ENCODE results near the gene OSBPL8.

The OSBPL8 gene

GRCh38 chr12:76317976-76318375 is 241.6 kb downstream of the OSBPL8 start:
- DNase-seq (ENCODE audit: insufficient read length, low spot score) (no peak), FAIRE-seq (no peak)
- no peak for TF ChIP-seq POU2F2 (IDR thresholded peaks at IDR 0.05; ENCODE audit: low read depth, low read length)
- no peak for TF ChIP-seq POLR2AphosphoS5 (IDR thresholded peaks at IDR 0.05; ENCODE audit: low read depth, low read length)
- no peak for TF ChIP-seq PAX5 (IDR thresholded peaks at IDR 0.05; ENCODE audit: insufficient read depth, low read length, severe bottlenecking)
- no peak for TF ChIP-seq TAF1 (IDR thresholded peaks at IDR 0.05; ENCODE audit: low read depth, low read length)
- TF ChIP-seq POLR2A (IDR thresholded peaks at IDR 0.05; ENCODE audit: low read depth, low read length) = no peak
- TF ChIP-seq SPI1 (IDR thresholded peaks at IDR 0.05; ENCODE audit: low read depth, low read length) = no peak

- no peak for TF ChIP-seq PAX5 (IDR thresholded peaks at IDR 0.05; ENCODE audit: insufficient read depth, low read length, severe bottlenecking)
- TF ChIP-seq POU2F2 (IDR thresholded peaks at IDR 0.05; ENCODE audit: low read depth, low read length) = no peak
- no peak for TF ChIP-seq POLR2A (IDR thresholded peaks at IDR 0.05; ENCODE audit: low read depth, low read length)
- FAIRE-seq (no peak), DNase-seq (ENCODE audit: insufficient read length, low spot score) (no peak)
Measured at GRCh38 chr12:76316468-76316867, 243.1 kb downstream of the OSBPL8 start.

GRCh38 chr12:76313299-76313698 is 246.3 kb downstream of the OSBPL8 start:
- DNase-seq (ENCODE audit: insufficient read length, low spot score) (no peak), FAIRE-seq (no peak)
- TF ChIP-seq POLR2A (IDR thresholded peaks at IDR 0.05; ENCODE audit: low read depth, low read length) (no peak), PAX5 (IDR thresholded peaks at IDR 0.05; ENCODE audit: insufficient read depth, low read length, severe bottlenecking) (no peak), POU2F2 (IDR thresholded peaks at IDR 0.05; ENCODE audit: low read depth, low read length) (no peak), POLR2AphosphoS5 (IDR thresholded peaks at IDR 0.05; ENCODE audit: low read depth, low read length) (no peak), TAF1 (IDR thresholded peaks at IDR 0.05; ENCODE audit: low read depth, low read length) (no peak), SPI1 (IDR thresholded peaks at IDR 0.05; ENCODE audit: low read depth, low read length) (no peak)

GRCh38 chr12:76312315-76312714 is 247.3 kb downstream of the OSBPL8 start:
- TF ChIP-seq SPI1 (IDR thresholded peaks at IDR 0.05; ENCODE audit: low read depth, low read length) (no peak), POU2F2 (IDR thresholded peaks at IDR 0.05; ENCODE audit: low read depth, low read length) (no peak), PAX5 (IDR thresholded peaks at IDR 0.05; ENCODE audit: insufficient read depth, low read length, severe bottlenecking) (no peak), TAF1 (IDR thresholded peaks at IDR 0.05; ENCODE audit: low read depth, low read length) (no peak), POLR2AphosphoS5 (IDR thresholded peaks at IDR 0.05; ENCODE audit: low read depth, low read length) (no peak), POLR2A (IDR thresholded peaks at IDR 0.05; ENCODE audit: low read depth, low read length) (no peak)
- DNase-seq (ENCODE audit: insufficient read length, low spot score) (no peak), FAIRE-seq (no peak)

- DNase-seq (ENCODE audit: insufficient read length, low spot score) (no peak), FAIRE-seq (no peak)
- TF ChIP-seq POLR2A (IDR thresholded peaks at IDR 0.05; ENCODE audit: low read depth, low read length) (no peak), POLR2AphosphoS5 (IDR thresholded peaks at IDR 0.05; ENCODE audit: low read depth, low read length) (no peak), PAX5 (IDR thresholded peaks at IDR 0.05; ENCODE audit: insufficient read depth, low read length, severe bottlenecking) (no peak), TAF1 (IDR thresholded peaks at IDR 0.05; ENCODE audit: low read depth, low read length) (no peak)
Measured at GRCh38 chr12:76311796-76312195, 247.8 kb downstream of the OSBPL8 start.

GRCh38 chr12:76310110-76310509 is 249.5 kb downstream of the OSBPL8 start:
- FAIRE-seq (no peak), DNase-seq (ENCODE audit: insufficient read length, low spot score) (no peak)
- TF ChIP-seq SPI1 (IDR thresholded peaks at IDR 0.05; ENCODE audit: low read depth, low read length) = no peak
- TF ChIP-seq PAX5 (IDR thresholded peaks at IDR 0.05; ENCODE audit: insufficient read depth, low read length, severe bottlenecking) = no peak
- no peak for TF ChIP-seq POU2F2 (IDR thresholded peaks at IDR 0.05; ENCODE audit: low read depth, low read length)
- no peak for TF ChIP-seq TAF1 (IDR thresholded peaks at IDR 0.05; ENCODE audit: low read depth, low read length)
- no peak for TF ChIP-seq POLR2A (IDR thresholded peaks at IDR 0.05; ENCODE audit: low read depth, low read length)
- TF ChIP-seq POLR2AphosphoS5 (IDR thresholded peaks at IDR 0.05; ENCODE audit: low read depth, low read length) = no peak

GRCh38 chr12:76308866-76309265 is 250.7 kb downstream of the OSBPL8 start:
- FAIRE-seq = no peak
- DNase-seq (ENCODE audit: insufficient read length, low spot score) = no peak
- TF ChIP-seq TAF1 (IDR thresholded peaks at IDR 0.05; ENCODE audit: low read depth, low read length) = no peak
- TF ChIP-seq SPI1 (IDR thresholded peaks at IDR 0.05; ENCODE audit: low read depth, low read length) = no peak
- TF ChIP-seq PAX5 (IDR thresholded peaks at IDR 0.05; ENCODE audit: insufficient read depth, low read length, severe bottlenecking) = no peak
- TF ChIP-seq POLR2AphosphoS5 (IDR thresholded peaks at IDR 0.05; ENCODE audit: low read depth, low read length) = no peak
- TF ChIP-seq POU2F2 (IDR thresholded peaks at IDR 0.05; ENCODE audit: low read depth, low read length) = no peak
- no peak for TF ChIP-seq POLR2A (IDR thresholded peaks at IDR 0.05; ENCODE audit: low read depth, low read length)

- no peak for FAIRE-seq
- DNase-seq (ENCODE audit: insufficient read length, low spot score) = no peak
- TF ChIP-seq TAF1 (IDR thresholded peaks at IDR 0.05; ENCODE audit: low read depth, low read length) (no peak), POLR2AphosphoS5 (IDR thresholded peaks at IDR 0.05; ENCODE audit: low read depth, low read length) (no peak), POLR2A (IDR thresholded peaks at IDR 0.05; ENCODE audit: low read depth, low read length) (no peak), POU2F2 (IDR thresholded peaks at IDR 0.05; ENCODE audit: low read depth, low read length) (no peak), SPI1 (IDR thresholded peaks at IDR 0.05; ENCODE audit: low read depth, low read length) (no peak), PAX5 (IDR thresholded peaks at IDR 0.05; ENCODE audit: insufficient read depth, low read length, severe bottlenecking) (no peak)
Measured at GRCh38 chr12:76307083-76307482, 252.5 kb downstream of the OSBPL8 start.

- no peak for TF ChIP-seq PAX5 (IDR thresholded peaks at IDR 0.05; ENCODE audit: insufficient read depth, low read length, severe bottlenecking)
- DNase-seq (ENCODE audit: insufficient read length, low spot score) = no peak
- FAIRE-seq = no peak
Measured at GRCh38 chr12:76303989-76304460, 255.5 kb downstream of the OSBPL8 start.

- DNase-seq (ENCODE audit: insufficient read length, low spot score) = no peak
- FAIRE-seq = no peak
- TF ChIP-seq POU2F2 (IDR thresholded peaks at IDR 0.05; ENCODE audit: low read depth, low read length) (no peak), POLR2AphosphoS5 (IDR thresholded peaks at IDR 0.05; ENCODE audit: low read depth, low read length) (no peak), PAX5 (IDR thresholded peaks at IDR 0.05; ENCODE audit: insufficient read depth, low read length, severe bottlenecking) (no peak), SPI1 (IDR thresholded peaks at IDR 0.05; ENCODE audit: low read depth, low read length) (no peak), TAF1 (IDR thresholded peaks at IDR 0.05; ENCODE audit: low read depth, low read length) (no peak), POLR2A (IDR thresholded peaks at IDR 0.05; ENCODE audit: low read depth, low read length) (no peak)
Measured at GRCh38 chr12:76303365-76303764, 256.2 kb downstream of the OSBPL8 start.

All from GM12891 (cell line).